ENCODE results near the gene LHFPL6.

Gene LHFPL6

GRCh38 chr13:39602614-39603366 is at the start of gene LHFPL6:
Gene LHFPL6 (minus strand): TSS chr13:39603193.
- H3K9ac ChIP-seq (ENCODE audit: low read depth, low read length), result no peak within 1 kb of the TSS
- no peak for DNase-seq
- no peak for TF ChIP-seq EZH2 (IDR thresholded peaks at IDR 0.05; ENCODE audit: borderline replicate concordance, low read depth, low read length, severe bottlenecking)
- TF ChIP-seq CTCF (IDR thresholded peaks at IDR 0.05; ENCODE audit: borderline replicate concordance, extremely low read depth, low read length, poor library complexity, severe bottlenecking), result no peak
- H3K27ac ChIP-seq (ENCODE audit: low read length), result no peak within 1 kb of the TSS
- H3K4me1 ChIP-seq (ENCODE audit: insufficient read depth, low read length), result no peaks in the 10 kb centered on the region
- H3K79me2 ChIP-seq (ENCODE audit: insufficient read depth, low read length), result no peaks in the 10 kb centered on the region
- H3K9me3 ChIP-seq (ENCODE audit: insufficient read depth, low read length, severe bottlenecking), result no peaks in the 10 kb centered on the region
- no peak for ATAC-seq (ENCODE audit: insufficient read depth, low read depth)
- peaks cover 24% of the 10 kb centered on the region for H3K27me3 ChIP-seq (ENCODE audit: insufficient read depth, low read length, poor library complexity)
- no peak within 1 kb of the TSS for H3K4me3 ChIP-seq (ENCODE audit: low read depth in 1 of 2, low read length in 2 of 2)
- no peaks in the 10 kb centered on the region for H3K36me3 ChIP-seq (ENCODE audit: insufficient read depth, low read length)
- H4K20me1 ChIP-seq (ENCODE audit: insufficient read depth, low read length), result no peaks in the 10 kb centered on the region
- H3K4me2 ChIP-seq (ENCODE audit: insufficient read depth, low read length), result no peak within 1 kb of the TSS
- H2AFZ ChIP-seq (ENCODE audit: low read depth, low read length), result no peak within 1 kb of the TSS

GRCh38 chr13:39646122-39646521 is 43.1 kb upstream of the LHFPL6 start:
- no peak overlapping the region for H3K4me3 ChIP-seq (ENCODE audit: low read depth in 1 of 2, low read length in 2 of 2)
- TF ChIP-seq CTCF (IDR thresholded peaks at IDR 0.05; ENCODE audit: borderline replicate concordance, extremely low read depth, low read length, poor library complexity, severe bottlenecking), result no peak
- TF ChIP-seq EZH2 (IDR thresholded peaks at IDR 0.05; ENCODE audit: borderline replicate concordance, low read depth, low read length, severe bottlenecking), result no peak
- H3K9me3 ChIP-seq (ENCODE audit: insufficient read depth, low read length, severe bottlenecking), result no peaks in the 10 kb centered on the region
- H3K27me3 ChIP-seq (ENCODE audit: insufficient read depth, low read length, poor library complexity), result peaks cover 6% of the 10 kb centered on the region
- no peak for DNase-seq
- no peak overlapping the region for H3K9ac ChIP-seq (ENCODE audit: low read depth, low read length)
- H3K36me3 ChIP-seq (ENCODE audit: insufficient read depth, low read length), result no peaks in the 10 kb centered on the region
- ATAC-seq (ENCODE audit: insufficient read depth, low read depth), result no peak
- H2AFZ ChIP-seq (ENCODE audit: low read depth, low read length), result no peak overlapping the region
- H3K4me1 ChIP-seq (ENCODE audit: insufficient read depth, low read length), result no peaks in the 10 kb centered on the region
- H3K79me2 ChIP-seq (ENCODE audit: insufficient read depth, low read length), result no peaks in the 10 kb centered on the region
- H3K27ac ChIP-seq (ENCODE audit: low read length), result no peak overlapping the region
- H4K20me1 ChIP-seq (ENCODE audit: insufficient read depth, low read length), result no peaks in the 10 kb centered on the region
- no peak overlapping the region for H3K4me2 ChIP-seq (ENCODE audit: insufficient read depth, low read length)

- H3K27ac ChIP-seq (ENCODE audit: low read length), result no peak overlapping the region
- H3K4me2 ChIP-seq (ENCODE audit: insufficient read depth, low read length), result no peak overlapping the region
- H3K27me3 ChIP-seq (ENCODE audit: insufficient read depth, low read length, poor library complexity), result peaks cover 3% of the 10 kb centered on the region
- H3K4me3 ChIP-seq (ENCODE audit: low read depth in 1 of 2, low read length in 2 of 2), result no peak overlapping the region
- H3K9me3 ChIP-seq (ENCODE audit: insufficient read depth, low read length, severe bottlenecking), result no peaks in the 10 kb centered on the region
- H3K9ac ChIP-seq (ENCODE audit: low read depth, low read length), result no peak overlapping the region
- H2AFZ ChIP-seq (ENCODE audit: low read depth, low read length), result no peak overlapping the region
- no peaks in the 10 kb centered on the region for H3K4me1 ChIP-seq (ENCODE audit: insufficient read depth, low read length)
- no peaks in the 10 kb centered on the region for H3K36me3 ChIP-seq (ENCODE audit: insufficient read depth, low read length)
- no peaks in the 10 kb centered on the region for H3K79me2 ChIP-seq (ENCODE audit: insufficient read depth, low read length)
- H4K20me1 ChIP-seq (ENCODE audit: insufficient read depth, low read length), result no peaks in the 10 kb centered on the region
- DNase-seq, result no peak
- ATAC-seq (ENCODE audit: insufficient read depth, low read depth), result no peak
- TF ChIP-seq CTCF (IDR thresholded peaks at IDR 0.05; ENCODE audit: borderline replicate concordance, extremely low read depth, low read length, poor library complexity, severe bottlenecking) (no peak), EZH2 (IDR thresholded peaks at IDR 0.05; ENCODE audit: borderline replicate concordance, low read depth, low read length, severe bottlenecking) (no peak)
These were observed 38.7 kb upstream of the LHFPL6 start for GRCh38 chr13:39641645-39642044.
